Osteoblast (primary cell): ENCODE results near the gene SORL1. TPM values are rescaled to one million over a fixed set of nuclear protein-coding genes. Genes with fewer than 3 reads are reported as not detected.

Experiments
- DNase-seq: peaks from one replicate; pipeline ENCODE4 v3.0.0; 2011; ENCODE audit warnings: low spot score, mixed read lengths; ENCODE audit not compliant: insufficient read length; ENCODE audit errors: missing footprints
- H2AFZ ChIP-seq: 2 replicates; pipeline ENCODE4 v1.6.0; 2011; ENCODE audit warnings: mild to moderate bottlenecking, low read length
- H3K27ac ChIP-seq: 2 replicates; pipeline ENCODE4 v1.5.1; 2011; ENCODE audit warnings: mild to moderate bottlenecking, low read depth, low read length, moderate library complexity
- H3K27me3 ChIP-seq: 2 replicates; pipeline ENCODE4 v1.6.0; 2012; ENCODE audit warnings: mild to moderate bottlenecking, control low read depth, inconsistent platforms, low read length, moderate library complexity; ENCODE audit not compliant: insufficient read depth
- H3K36me3 ChIP-seq: 2 replicates; pipeline ENCODE4 v1.5.1; 2011; ENCODE audit warnings: mild to moderate bottlenecking, low read length, control low read depth, moderate library complexity; ENCODE audit not compliant: insufficient read depth
- H3K4me1 ChIP-seq: 2 replicates; pipeline ENCODE4 v1.5.1; 2011; ENCODE audit warnings: mild to moderate bottlenecking, low read length, control low read depth, moderate library complexity; ENCODE audit not compliant: insufficient read depth
- H3K4me2 ChIP-seq: 2 replicates; pipeline ENCODE4 v1.6.0; 2011; ENCODE audit warnings: mild to moderate bottlenecking, low read length; ENCODE audit not compliant: insufficient read depth
- H3K4me3 ChIP-seq: fragments of 200-600 bp; sonication (generic); 3 replicates; pipeline ENCODE4 v1.5.1; 2012; ENCODE audit warnings: mild to moderate bottlenecking, low read length, inconsistent platforms; ENCODE audit not compliant: insufficient read depth
- H3K79me2 ChIP-seq: 2 replicates; pipeline ENCODE4 v1.6.0; 2012; ENCODE audit warnings: mild to moderate bottlenecking, low read length, control low read depth, inconsistent platforms; ENCODE audit not compliant: insufficient read depth
- H3K9me3 ChIP-seq: 2 replicates; pipeline ENCODE4 v1.5.1; 2011; ENCODE audit warnings: low read depth, low read length, control low read depth
- H4K20me1 ChIP-seq: 2 replicates; pipeline ENCODE4 v1.6.0; 2012; ENCODE audit warnings: mild to moderate bottlenecking, low read length, control low read depth; ENCODE audit not compliant: insufficient read depth
- total RNA-seq: library from RNA; depleted of rRNA; stranded (reverse); fragments of >200 nt; gene quantifications from 2 replicates; pipeline ENCODE4 v1.2.3, GENCODE V29; 2012
- TF ChIP-seq, protein P1 (sequence below): IDR thresholded peaks from 2 replicates; pipeline ENCODE4 v1.5.1; 2011; ENCODE audit warnings: mild to moderate bottlenecking, low read depth, low read length, moderate library complexity; ENCODE audit errors: extremely low read depth

SORL1 gene
- total RNA-seq, 1 donor, result 0.36 TPM

GRCh38 chr11:121555121-121555520 lies 103.0 kb downstream of the SORL1 start:
- Histone ChIP-seq H3K27ac (no peak overlapping the region), H3K4me2 (no peak overlapping the region), H3K9me3 (no peaks in the 10 kb centered on the region), H2AFZ (no peak overlapping the region), H3K36me3 (no peaks in the 10 kb centered on the region), H3K27me3 (peaks cover 36% of the 10 kb centered on the region), H3K4me3 (no peak overlapping the region), H3K79me2 (no peaks in the 10 kb centered on the region), H3K4me1 (no peaks in the 10 kb centered on the region), H4K20me1 (no peaks in the 10 kb centered on the region)
- TF ChIP-seq, protein P1, sequence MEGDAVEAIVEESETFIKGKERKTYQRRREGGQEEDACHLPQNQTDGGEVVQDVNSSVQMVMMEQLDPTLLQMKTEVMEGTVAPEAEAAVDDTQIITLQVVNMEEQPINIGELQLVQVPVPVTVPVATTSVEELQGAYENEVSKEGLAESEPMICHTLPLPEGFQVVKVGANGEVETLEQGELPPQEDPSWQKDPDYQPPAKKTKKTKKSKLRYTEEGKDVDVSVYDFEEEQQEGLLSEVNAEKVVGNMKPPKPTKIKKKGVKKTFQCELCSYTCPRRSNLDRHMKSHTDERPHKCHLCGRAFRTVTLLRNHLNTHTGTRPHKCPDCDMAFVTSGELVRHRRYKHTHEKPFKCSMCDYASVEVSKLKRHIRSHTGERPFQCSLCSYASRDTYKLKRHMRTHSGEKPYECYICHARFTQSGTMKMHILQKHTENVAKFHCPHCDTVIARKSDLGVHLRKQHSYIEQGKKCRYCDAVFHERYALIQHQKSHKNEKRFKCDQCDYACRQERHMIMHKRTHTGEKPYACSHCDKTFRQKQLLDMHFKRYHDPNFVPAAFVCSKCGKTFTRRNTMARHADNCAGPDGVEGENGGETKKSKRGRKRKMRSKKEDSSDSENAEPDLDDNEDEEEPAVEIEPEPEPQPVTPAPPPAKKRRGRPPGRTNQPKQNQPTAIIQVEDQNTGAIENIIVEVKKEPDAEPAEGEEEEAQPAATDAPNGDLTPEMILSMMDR, result no peak
- no peak for DNase-seq

GRCh38 chr11:121556937-121557336 lies 104.8 kb downstream of the SORL1 start:
- H3K27ac ChIP-seq, result no peak overlapping the region
- H3K4me2 ChIP-seq, result no peak overlapping the region
- no peaks in the 10 kb centered on the region for H3K79me2 ChIP-seq
- TF ChIP-seq, protein P1, result no peak
- H2AFZ ChIP-seq, result no peak overlapping the region
- H3K4me1 ChIP-seq, result no peaks in the 10 kb centered on the region
- no peaks in the 10 kb centered on the region for H3K36me3 ChIP-seq
- no peaks in the 10 kb centered on the region for H3K9me3 ChIP-seq
- H3K27me3 ChIP-seq, result peaks cover 38% of the 10 kb centered on the region
- no peak for DNase-seq
- no peaks in the 10 kb centered on the region for H4K20me1 ChIP-seq
- no peak overlapping the region for H3K4me3 ChIP-seq

- H4K20me1 ChIP-seq, result no peaks in the 10 kb centered on the region
- H3K4me3 ChIP-seq, result no peak overlapping the region
- TF ChIP-seq, protein P1, result no peak
- no peak overlapping the region for H3K27ac ChIP-seq
- H2AFZ ChIP-seq, result no peak overlapping the region
- H3K9me3 ChIP-seq, result no peaks in the 10 kb centered on the region
- H3K4me1 ChIP-seq, result no peaks in the 10 kb centered on the region
- no peak for DNase-seq
- H3K36me3 ChIP-seq, result no peaks in the 10 kb centered on the region
- H3K27me3 ChIP-seq, result peaks cover 41% of the 10 kb centered on the region
- H3K79me2 ChIP-seq, result no peaks in the 10 kb centered on the region
- H3K4me2 ChIP-seq, result no peak overlapping the region
These were observed 105.2 kb downstream of the SORL1 start for GRCh38 chr11:121557348-121557747.

- Histone ChIP-seq H2AFZ (no peak overlapping the region), H3K36me3 (no peaks in the 10 kb centered on the region), H3K9me3 (no peaks in the 10 kb centered on the region), H3K27me3 (peaks cover 41% of the 10 kb centered on the region), H4K20me1 (no peaks in the 10 kb centered on the region), H3K4me3 (no peak overlapping the region), H3K27ac (no peak overlapping the region), H3K4me1 (no peaks in the 10 kb centered on the region), H3K79me2 (no peaks in the 10 kb centered on the region), H3K4me2 (no peak overlapping the region)
- TF ChIP-seq, protein P1, result no peak
- DNase-seq, result no peak
These were observed 107.6 kb downstream of the SORL1 start for GRCh38 chr11:121559606-121560200.
